Stimulated activated CD4-positive, alpha-beta T cell treated with anti-CD3 and anti-CD28 coated beads, Interleukin-4, amount 100 ng/mL, for 1 hour (primary cell): Measurements from ENCODE around the gene OTUB2.

Experiments
- DNase-seq: peaks from one replicate; pipeline ENCODE4 v3.0.0-alpha.2; 2020

Gene OTUB2

DNA sequence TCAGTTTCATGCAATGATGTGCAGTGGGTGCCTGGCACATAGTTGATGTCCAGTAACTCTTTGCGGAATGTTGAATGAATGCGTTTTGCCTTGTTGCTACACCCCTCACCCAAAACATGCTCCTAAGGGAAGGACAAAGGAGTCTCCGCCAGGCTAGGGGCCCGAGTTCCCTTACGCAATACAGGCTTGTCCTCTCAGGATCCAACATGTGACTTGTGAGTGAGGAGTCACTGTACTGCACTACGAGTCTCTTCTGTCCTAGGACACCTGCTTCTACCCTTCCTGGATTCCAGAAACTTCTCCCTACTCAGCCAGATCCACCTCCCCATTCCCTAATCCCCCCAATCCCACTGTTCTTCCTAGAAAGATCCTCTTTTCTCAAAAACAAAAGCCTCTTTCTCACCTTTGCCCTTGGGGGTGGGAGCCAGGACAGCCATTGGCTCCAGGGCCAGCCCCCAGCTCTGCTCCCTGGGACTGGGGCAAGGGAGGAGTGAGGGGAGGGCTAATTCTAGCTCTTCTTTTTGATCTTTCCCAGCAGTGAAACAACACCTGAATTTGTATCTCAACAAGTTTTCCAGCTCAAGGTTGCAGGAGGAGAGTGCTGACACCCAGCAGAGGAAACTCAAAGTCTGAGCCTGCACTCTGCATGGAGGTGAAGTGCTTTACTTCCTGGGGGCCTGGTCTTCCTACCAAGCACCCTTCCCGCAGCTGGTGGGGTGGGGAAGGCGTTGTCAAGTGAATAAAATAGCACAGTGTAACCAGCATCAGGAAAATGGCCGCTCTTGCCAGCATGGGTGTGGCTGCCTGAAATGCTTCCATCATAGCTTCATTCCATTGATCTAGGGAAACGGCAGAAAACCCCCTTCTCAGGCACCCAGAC lies 3.4 kb upstream of the OTUB2 start:
- no peak for DNase-seq

DNA sequence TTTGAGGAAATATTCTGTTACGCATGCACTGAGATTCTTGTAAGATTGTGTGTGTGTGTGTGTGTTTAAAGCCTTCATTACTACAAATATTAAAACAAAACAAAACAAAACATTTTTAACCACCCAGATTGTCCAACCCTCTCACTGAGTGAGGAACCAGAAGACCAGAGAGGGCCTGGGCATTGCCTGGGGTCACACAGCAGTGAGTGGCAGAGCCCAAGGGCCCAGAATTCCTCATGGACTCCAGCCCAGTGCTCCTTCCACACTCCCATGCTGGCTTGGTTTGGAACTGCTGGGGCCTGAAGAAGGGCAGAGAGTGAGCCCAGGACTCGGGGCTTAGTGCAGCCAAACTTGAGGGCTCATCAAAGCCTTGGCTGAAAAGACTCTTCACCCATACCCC lies 1.6 kb upstream of the OTUB2 start:
- no peak for DNase-seq

DNA sequence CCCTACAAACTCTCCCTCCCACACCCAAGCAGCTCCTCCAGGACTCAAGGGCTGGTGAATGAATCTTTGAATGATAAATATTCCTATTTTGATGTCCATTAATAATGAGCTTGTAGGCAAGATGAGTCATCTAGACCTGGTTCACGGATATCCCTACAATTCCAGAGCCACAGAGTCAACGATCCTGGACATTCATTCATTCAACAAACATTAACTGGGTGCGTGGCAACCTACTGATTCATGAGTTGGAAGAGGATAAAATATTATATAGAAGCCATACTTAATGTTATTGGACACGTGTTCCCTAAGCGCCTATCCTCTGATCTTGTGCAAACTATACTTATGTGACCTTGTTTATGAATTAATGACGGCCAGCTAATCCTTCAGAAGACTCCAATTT lies 420 bp upstream of the OTUB2 start:
- no peak for DNase-seq

DNA sequence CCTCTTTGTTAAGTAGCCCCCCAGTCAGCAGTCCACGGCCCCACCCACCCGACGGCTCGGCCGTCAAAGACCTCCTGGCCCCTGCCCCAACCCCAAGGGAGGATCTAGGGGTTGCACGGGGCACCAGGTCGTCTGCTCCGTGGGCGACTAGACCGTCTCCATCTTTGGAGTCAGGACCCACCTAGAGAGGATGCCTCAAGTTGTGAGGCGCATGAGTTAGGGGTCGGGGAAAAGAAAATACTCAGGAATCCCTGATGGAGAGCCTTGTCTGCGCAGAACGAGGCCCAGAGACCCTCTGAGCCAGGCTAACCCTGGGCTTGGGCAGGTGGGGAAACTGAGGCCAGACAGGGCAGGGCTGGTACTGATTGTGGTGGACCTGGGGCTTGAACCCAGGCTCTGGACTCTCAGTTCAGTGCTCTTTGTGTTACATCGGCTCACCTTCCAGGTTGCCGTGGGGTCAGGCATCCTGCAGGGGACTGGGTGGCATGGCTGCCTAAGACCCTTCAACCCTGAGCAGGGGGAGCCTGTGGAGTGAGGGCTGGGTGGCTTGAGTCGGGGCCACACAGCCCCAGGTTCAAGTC lies 839 bp downstream of the OTUB2 start:
- DNase-seq = no peak

DNA sequence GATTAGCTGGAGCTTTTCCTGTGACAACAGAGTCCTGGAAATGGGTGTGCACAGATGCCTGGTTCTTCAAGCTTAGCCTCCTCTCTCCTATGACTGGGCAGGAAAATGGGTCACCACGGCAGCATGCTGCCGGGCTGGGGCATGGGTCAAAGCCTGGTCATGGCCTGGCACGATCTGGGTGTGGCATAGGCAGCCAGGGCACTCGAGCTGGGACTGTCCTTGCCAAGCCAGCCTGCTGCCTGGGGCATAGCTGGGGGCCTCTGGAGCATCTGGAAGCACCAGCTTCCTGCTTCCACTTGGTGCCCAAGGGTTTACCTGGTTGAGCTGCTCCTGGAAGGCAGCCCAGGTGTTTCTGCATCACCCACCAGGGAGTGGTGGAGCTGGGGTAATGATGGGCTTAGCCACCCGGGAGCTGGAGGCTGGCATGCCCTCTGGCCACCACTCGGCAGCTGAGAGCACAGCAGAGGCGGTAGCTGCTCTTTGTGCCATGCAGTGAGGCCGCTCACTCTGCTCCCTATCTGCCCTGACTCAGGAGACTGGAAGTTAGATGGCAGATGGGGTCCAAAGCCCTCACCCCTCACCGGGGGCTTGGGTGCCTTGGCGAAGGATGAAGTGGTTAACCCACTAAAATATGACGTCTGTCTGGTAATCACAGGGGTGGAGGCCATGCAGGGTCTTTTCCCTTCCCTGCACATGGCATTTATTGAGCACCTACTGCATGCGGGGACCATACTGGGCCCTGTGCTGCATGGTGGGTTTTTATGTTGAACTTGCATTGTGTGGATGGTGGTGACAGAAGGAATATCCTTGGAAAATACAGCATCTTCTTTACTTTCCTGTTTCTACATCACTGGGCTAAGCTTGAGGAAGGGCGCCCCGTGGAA lies 1.7 kb downstream of the OTUB2 start:
- DNase-seq = no peak

DNA sequence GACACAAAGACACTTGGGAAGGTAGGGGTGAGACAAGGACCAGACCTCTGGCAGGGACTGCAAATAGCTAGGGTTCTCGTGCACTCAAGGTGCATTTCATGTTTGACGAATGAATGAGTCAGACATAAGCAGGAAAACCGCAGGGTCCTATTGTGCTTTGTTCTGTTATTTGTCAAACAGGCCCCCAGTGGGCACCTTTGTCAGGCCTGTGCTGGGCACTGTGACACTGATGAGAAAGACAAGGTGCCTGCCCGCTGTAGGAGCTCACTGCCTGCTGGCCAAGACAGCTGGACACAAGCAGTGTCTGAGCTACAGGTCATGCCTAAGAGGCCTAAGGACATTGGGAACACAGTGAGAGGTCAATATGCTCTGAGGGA lies 2.3 kb downstream of the OTUB2 start:
- no peak for DNase-seq

DNA sequence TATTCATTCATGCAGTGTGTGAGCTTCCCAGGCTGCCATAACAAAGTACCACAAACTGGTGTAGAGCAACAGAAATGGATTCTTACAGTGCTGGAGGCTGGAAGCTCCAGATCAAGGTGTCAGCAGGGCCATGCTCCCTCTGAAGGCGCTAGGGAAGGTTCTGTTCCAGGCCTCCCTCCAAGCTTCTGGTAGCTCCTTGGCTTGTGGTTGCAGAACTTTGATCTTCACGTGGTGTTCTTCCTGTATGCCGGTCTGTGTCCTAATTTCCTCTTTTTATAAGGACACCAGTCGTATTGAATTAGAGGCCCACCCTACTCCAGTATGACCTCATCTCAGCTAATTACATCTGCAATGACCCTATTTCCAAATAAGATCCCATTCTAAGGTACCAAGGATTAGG lies 3.1 kb downstream of the OTUB2 start:
- DNase-seq = no peak

DNA sequence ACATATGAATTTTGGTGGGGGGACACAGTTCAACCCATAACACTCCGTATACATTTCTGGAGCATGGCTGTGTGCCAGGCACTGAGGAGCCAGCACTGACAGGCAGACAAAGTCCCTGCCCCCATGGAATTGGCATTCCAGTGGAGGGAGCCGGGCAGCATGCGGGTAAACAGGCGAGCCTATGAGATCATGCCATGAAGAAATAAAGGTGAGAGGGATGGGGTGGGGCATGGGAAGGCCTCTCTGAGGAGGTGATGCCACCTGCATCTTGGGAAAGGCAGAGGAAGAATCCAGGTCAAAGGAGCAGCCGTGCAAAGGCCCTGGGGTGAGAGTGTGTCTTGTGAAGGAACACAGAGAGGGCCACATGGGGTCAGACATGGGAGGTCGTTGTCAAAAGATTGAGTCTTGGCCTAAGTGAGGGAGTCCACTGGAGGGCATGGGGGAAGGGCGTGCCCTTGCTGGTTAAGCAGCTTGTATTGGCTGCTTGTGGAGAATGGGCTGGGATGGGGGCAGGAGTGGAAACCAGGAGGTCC lies 3.6 kb downstream of the OTUB2 start:
- DNase-seq = no peak

DNA sequence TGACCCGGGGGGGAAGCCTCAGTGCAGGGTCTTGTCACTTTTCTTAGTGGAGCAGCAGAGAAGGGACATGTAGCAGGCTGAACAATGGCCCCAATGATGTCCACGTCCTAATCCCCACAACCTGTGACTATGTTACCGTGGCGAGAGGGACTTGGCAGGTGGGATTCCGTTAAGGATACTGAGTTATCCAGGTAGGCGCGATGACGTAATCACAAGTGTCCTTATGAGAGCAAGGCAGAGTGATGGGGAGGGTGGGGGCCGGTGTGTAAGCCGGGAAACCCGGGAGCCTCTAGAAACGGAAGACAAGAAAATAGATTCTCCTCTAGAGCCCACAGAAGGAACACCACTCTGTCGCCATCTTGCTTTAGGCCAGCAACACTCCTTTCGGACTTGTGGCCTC lies 4.4 kb downstream of the OTUB2 start:
- DNase-seq = no peak

DNA sequence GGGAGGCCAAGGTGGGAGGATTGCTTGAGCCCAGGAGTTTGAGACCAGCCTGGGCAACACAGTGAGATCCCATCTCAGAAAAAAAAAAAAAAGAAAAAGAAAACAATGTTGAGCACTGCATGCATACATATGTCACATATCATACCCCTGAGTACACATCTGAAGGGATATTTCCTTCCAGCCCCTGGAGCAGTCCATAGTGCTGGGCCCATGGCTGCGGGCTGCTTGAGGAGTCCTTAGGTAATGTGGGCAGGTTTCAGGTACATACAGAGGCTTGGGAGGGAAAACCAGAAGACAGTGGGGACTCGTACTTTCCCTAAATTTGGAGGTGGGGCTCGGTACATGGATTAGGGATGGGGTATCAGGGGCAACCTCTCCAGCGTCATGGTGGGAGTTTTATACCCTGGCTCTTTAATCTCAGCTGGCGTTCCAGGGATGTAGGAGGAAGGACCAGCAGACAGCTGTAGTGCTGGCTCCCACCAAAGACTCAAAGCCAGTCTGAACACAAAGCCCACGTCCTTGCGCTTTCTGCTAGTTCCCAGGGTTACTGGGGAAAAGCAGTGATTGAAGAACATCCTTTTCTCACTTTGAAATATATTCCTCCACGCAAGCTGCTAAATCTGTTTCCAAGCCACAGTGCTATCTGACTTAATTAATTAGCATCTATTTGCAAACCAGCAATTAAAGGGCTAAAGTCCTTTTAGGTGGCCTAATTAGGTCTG lies 5.2 kb downstream of the OTUB2 start:
- no peak for DNase-seq

DNA sequence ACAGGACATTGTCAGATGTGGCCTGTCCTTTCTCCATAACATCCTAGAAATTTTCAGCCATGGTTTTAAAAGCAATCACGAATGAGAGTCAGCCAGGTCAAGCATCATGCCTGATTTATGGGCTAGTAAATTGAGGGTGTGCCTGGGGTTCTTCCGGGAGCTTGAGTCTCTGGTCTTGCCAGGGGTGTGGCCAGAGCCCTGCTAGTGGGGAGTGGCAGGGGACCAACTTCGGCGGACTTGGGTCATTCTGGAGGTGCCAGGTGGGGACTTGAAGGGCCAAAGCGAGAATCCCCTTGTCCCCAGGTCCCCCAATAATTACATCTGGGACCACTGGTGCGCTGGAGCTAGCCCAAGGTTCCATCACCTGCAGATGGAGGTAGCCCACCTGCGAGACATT lies 5.7 kb downstream of the OTUB2 start:
- no peak for DNase-seq

DNA sequence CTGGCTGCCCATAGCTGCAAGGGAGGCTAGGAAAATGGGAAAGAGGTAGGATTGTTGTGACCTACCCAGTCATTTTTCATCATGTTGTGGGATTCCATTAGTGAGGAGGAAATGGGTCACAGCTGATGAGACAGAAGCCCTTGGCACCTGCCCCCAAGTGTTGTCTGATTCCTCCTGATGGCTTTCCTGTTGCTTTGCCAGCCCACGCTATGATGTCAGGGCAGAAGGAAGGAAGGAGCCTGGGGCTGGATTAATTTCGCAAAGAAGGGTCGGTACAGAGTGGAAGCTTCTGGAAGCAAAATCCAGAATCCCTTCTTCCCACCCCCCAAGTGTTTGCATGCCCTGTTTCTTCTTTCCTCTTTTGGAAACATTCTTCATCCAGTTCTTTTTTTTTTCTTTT lies 8.7 kb downstream of the OTUB2 start:
- no peak for DNase-seq

DNA sequence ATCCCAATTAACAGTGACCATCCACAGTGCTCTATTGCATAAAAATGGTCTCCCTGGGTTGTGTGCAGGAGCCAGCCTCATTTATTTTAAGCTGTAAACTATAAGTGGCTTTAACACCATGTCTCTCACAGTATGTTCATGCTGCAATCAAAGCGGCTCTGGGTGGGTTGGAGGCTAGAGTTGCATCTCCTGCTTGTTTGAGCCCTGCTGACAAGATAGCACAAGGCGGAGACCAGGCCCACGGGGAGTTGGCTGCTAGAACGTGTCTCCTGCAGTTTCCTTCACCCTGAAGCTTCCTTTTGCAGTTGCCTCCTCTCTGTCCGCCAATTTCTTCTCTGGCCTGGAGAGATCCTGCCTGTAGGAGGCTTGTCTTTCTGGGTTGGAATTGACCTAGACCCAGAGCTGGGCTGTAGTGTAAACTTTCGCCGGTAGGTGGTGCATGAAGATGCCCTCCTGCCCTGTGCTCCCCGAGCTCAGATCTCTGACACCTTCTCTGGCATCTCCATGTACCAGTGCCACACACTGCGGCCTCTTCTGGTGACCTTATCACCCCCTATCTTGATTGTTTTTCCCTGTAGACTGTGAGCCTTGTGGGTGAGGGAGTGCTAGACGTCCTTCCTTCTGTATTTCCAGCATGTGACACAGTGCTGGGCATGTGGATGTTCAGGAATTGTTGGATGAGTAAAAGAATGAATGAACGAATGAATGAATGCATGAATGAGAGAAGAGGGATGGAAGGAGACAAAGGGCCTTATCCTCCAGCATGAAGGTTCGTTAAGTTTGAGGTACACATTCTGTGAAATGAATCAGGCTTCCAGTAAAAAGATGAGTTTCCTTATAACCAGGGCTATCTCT lies 10.4 kb downstream of the OTUB2 start:
- DNase-seq = peak; percentile 76

DNA sequence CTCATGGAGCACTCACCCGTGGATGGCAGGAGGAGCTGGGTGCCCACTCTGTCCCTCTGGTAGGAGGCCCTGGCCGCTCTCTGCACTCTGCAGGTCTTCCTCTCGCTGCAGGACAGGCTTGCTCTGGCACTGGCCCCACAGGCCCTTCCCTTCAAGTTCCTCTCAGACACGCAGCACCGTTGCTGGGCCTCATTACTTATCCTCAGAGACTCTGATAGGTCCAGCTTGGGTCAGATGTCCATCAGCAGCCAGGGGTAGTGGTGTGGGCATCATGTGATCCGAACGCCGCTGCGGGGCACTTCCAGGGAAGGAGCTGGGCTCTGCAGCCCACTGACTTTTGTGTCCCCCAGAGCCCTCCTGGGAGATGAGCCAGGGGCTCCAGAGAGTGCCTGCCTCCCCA lies 11.8 kb downstream of the OTUB2 start:
- no peak for DNase-seq

DNA sequence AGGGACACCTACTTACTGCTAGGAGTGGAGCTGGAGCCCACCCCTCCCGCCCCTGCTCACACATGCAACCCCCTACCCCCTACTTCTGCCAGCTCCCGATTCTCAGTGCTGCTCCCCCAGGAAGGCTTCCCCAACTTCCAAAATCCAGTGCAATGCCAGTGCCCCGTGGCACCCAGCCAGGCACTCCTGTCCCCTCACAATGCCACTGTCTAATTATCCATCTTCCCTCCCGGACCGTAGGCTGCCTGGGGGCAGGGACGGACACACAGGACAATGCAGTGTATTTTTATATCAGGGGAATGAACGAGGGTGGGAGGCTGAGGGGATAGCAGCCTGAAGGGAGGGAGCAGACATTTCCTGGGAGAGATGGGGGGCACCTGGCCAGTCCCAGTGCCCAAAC lies 12.4 kb downstream of the OTUB2 start:
- DNase-seq = no peak

DNA sequence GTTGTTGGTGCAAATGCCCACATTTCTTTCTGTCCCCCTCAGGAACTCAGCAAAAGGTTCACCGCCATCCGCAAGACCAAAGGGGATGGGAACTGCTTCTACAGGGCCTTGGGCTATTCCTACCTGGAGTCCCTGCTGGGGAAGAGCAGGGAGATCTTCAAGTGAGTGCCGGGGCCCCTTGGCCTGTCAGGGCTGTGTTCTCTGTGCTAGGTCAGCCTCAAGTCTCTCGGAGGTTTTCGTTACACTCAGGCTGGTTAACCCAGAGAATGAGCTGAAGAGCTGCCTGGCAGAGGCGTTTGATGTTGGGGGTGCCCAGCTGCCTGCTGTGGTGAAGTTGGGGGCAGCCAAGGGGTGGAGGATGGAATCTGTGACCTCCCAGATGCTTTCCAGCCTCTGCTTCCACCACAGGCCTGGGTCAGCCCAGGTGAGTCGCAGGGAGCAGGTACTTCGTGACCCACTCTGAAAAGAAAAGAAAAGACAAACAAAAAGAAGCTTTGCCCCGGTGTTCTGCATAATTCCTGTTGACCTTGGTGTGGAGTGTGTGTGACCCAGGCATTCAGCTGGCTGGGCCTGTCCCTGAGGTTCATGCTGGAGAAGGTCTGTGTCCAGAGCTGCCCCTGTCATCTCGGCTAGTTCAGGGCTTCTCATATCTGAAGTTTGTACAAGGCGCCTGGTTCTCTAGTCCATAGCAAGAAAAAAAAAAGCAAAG lies 12.9 kb downstream of the OTUB2 start:
- no peak for DNase-seq

DNA sequence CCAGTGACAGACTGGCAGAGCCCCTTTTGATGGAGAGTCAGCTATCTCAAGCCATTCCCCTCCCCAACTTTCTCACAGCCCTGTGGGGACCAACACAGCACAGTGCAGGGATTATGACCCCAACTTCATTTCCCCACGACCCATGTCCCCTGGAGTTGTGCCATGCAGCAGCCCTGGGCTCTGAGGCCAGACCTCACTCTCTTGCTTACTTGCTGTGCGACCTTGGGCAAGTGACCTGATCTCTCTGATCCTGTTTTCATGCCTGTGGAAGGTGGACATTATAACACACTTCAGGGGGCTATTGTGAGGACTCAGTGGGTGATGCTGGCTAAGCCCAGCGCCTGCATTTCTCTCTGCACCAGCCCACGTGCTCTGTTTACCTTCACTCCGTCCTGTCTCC lies 14.1 kb downstream of the OTUB2 start:
- no peak for DNase-seq

DNA sequence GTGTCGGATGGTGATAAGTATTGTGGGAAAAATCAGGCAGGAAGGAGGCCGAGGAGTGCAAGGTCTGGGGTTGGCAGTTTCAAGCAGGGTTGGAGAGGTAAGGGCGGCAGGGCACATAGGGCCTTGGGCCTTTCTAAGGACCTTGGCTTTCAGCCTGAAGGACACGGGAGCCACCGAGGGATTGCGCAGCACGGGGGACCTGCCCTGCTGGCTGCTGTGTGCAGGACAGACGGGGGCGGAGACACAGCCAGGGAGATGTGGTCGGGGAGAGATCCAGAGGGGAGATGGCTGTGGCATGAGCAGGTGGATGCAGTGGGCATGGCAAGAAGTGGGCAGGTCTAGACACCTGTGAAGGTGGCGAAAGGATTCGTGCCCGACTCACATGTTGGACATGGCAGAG lies 14.7 kb downstream of the OTUB2 start:
- DNase-seq = no peak

DNA sequence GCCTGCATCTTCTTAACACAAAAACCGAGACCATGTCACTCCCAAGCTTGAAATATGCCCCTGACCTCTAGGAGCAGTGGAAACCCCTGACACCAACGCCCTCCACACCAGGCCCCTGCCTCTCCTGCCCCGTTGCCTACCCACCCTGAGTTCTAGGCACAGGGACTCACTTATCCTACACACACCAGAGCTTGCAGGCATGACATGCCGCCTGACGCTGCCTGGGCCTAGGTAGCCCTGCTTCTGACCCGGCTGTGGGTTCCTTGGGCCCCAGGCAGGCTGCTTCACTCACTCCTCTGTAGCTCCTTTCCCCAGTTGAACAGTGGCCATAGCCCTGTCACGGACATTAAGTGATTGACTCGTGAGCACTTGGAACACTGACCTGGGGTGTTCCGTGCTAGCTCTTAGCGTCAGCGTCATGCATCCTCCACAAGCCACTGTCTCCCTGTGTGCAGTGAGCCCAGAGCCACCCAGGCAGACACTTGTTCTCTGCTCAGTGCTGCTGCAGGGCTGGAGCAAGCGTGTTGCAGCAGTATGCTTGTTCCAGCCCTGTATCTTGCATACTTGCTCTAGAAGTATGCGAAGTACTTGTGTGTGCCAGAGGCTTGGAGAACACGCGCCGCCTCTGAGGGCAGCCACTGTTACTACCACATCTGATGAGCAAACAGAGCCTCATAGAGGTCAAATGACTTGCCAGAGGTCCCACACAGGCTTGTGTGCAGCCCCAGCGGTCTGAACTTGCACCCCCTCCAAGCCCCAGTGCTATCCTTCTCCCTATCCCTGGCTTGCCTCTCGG lies 15.6 kb downstream of the OTUB2 start:
- DNase-seq = no peak

DNA sequence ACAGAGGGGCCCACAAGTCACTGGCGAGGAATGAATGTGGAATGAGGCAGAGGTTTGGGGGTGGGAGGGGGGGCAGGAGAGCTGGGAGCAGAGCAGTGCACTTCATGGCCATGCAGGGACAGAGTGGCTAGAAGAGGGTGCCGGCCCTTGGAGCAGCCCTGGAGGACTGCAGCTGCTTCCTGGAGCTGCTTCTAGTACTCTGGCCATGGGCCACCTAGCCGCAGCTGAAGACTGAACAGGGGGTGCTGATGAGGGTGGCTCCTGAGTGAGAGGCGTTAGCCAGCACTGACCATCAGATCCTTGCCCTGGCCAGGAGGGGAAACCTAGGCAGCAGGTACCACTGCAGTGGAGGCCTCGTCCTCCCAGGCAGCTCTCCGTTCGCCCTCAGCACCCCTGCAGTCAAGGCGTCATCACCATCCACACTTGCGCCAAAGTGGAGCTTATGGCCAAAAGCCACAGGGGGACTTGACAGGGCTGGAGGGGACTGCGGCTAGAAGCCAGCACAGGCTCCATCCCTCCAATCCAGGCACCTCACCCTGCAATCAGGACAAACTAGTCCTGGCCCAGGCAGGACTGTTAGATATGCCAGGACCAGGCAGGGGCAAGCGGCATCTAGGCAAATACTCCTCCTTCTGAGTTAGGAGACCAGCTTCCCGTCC lies 16.4 kb downstream of the OTUB2 start:
- no peak for DNase-seq
